GM23338 (cell line): ENCODE data around the gene MBD3L4.
A peak's percentile ranks its signal among the peaks of the same experiment; 100 is the strongest.

Source experiments
- CREB1 ChIP-seq: fragments of 250-450 bp; sonication (Bioruptor Pico); IDR thresholded peaks from 2 replicates; pipeline ENCODE4 v1.5.0; 2020; ENCODE audit warnings: low read depth, mild to moderate bottlenecking, moderate library complexity
- CTCF ChIP-seq, 2 experiments: fragments of 200-600 bp in 1 of 2; sonication (generic) in 1 of 2; conservative IDR thresholded peaks; 2 replicates each; pipeline versions ENCODE4 v1.5.1 to v1.6.1; 2016 to 2017; ENCODE audit warnings: antibody characterized with exemption in 2 of 2, low read depth in 2 of 2, mild to moderate bottlenecking in 2 of 2, moderate library complexity in 1 of 2
- EZH2 ChIP-seq: fragments of 200-600 bp; sonication (generic); IDR thresholded peaks from one replicate; pipeline ENCODE4 v1.8.0; 2017; ENCODE audit warnings: antibody characterized with exemption, mild to moderate bottlenecking, low read depth; ENCODE audit not compliant: unreplicated experiment
- EZH2phosphoT487 ChIP-seq: fragments of 200-600 bp; sonication (generic); IDR thresholded peaks from one replicate; pipeline ENCODE4 v1.8.1; 2018; ENCODE audit warnings: antibody characterized with exemption; ENCODE audit not compliant: unreplicated experiment
- JUNB ChIP-seq: IDR thresholded peaks from one replicate; pipeline ENCODE4 v1.6.1; 2016; ENCODE audit warnings: antibody characterized with exemption; ENCODE audit not compliant: unreplicated experiment
- NANOG ChIP-seq: IDR thresholded peaks from 2 replicates; pipeline ENCODE4 v1.6.1; 2016; ENCODE audit warnings: antibody characterized with exemption, borderline replicate concordance
- POLR2AphosphoS5 ChIP-seq: IDR thresholded peaks from 2 replicates; pipeline ENCODE4 v1.6.1; 2016; ENCODE audit warnings: antibody characterized with exemption, low read depth
- REST ChIP-seq: IDR thresholded peaks from one replicate; pipeline ENCODE4 v1.6.1; 2018; ENCODE audit warnings: antibody characterized with exemption; ENCODE audit not compliant: unreplicated experiment
- ZNF114 ChIP-seq: fragments of 250-450 bp; sonication (Bioruptor Pico); IDR thresholded peaks from 2 replicates; pipeline ENCODE4 v1.5.0; 2020; ENCODE audit warnings: mild to moderate bottlenecking, moderate library complexity
- TF ChIP-seq, protein P1 (sequence below): IDR thresholded peaks from 2 replicates; pipeline ENCODE4 v1.6.1; 2016; ENCODE audit warnings: antibody characterized with exemption

- TF ChIP-seq CTCF (conservative IDR thresholded peaks at IDR 0.05; ENCODE audit: low read depth in 2 of 2), result peak; percentile 60 to 89
- no peak for TF ChIP-seq REST
- TF ChIP-seq POLR2AphosphoS5, result no peak
- TF ChIP-seq EZH2, result no peak
- no peak for TF ChIP-seq EZH2phosphoT487
- TF ChIP-seq CREB1 (CRISPR knock-in tag), result no peak
- TF ChIP-seq, protein P1, sequence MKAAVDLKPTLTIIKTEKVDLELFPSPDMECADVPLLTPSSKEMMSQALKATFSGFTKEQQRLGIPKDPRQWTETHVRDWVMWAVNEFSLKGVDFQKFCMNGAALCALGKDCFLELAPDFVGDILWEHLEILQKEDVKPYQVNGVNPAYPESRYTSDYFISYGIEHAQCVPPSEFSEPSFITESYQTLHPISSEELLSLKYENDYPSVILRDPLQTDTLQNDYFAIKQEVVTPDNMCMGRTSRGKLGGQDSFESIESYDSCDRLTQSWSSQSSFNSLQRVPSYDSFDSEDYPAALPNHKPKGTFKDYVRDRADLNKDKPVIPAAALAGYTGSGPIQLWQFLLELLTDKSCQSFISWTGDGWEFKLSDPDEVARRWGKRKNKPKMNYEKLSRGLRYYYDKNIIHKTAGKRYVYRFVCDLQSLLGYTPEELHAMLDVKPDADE, result no peak
- no peak for TF ChIP-seq JUNB
- no peak for TF ChIP-seq ZNF114 (CRISPR knock-in tag)
- no peak for TF ChIP-seq NANOG
Measured at GRCh38 chr19:7004313-7004931, 35.6 kb downstream of the MBD3L4 start.
